Right lobe of liver (tissue), 6 donors: ENCODE results near the gene SLCO4A1. TPM values are rescaled to one million over a fixed set of nuclear protein-coding genes. Genes with fewer than 3 reads are reported as not detected.
A peak's percentile ranks its signal among the peaks of the same experiment; 100 is the strongest.

Experiments used
- ATAC-seq, 4 donors: fragments of 200-7000 bp; cut with Tn5 transposase; one replicate each; pipeline ENCODE4 v1.9.1; 2020; ENCODE audit warnings: mild to moderate bottlenecking in 4 of 4, moderate library complexity in 4 of 4
- DNase-seq, 3 donors: peaks; one replicate each; pipeline ENCODE4 v3.0.0-alpha.2; 2020
- H3K27ac ChIP-seq, 3 donors: fragments of 200-600 bp; one replicate each; pipeline ENCODE4 v1.8.0; 2022
- H3K27me3 ChIP-seq, 2 donors: fragments of 200-600 bp; one replicate each; pipeline ENCODE4 v1.8.0; 2022
- H3K36me3 ChIP-seq, 4 donors: fragments of 200-600 bp; sonication (generic) in 1 of 4; one replicate each; pipeline versions ENCODE4 v1.5.1 to v1.8.0; 2017 to 2022; ENCODE audit warnings: control low read depth in 1 of 4
- H3K4me1 ChIP-seq, 4 donors: fragments of 200-600 bp; sonication (generic) in 1 of 4; one replicate each; pipeline versions ENCODE4 v1.5.1 to v1.8.0; 2017 to 2022; ENCODE audit warnings: control low read depth in 1 of 4
- H3K4me3 ChIP-seq, 3 donors: fragments of 200-600 bp; one replicate each; pipeline ENCODE4 v1.8.0; 2022
- H3K9me3 ChIP-seq, 4 donors: fragments of 200-600 bp; sonication (generic) in 1 of 4; one replicate each; pipeline versions ENCODE4 v1.5.1 to v1.8.0; 2017 to 2022; ENCODE audit warnings: control low read depth in 1 of 4
- POLR2A ChIP-seq: fragments of 450-650 bp; IDR thresholded peaks from one replicate; pipeline ENCODE4 v1.6.1; 2017; ENCODE audit warnings: antibody characterized with exemption, mild to moderate bottlenecking
- WGBS: methylation state at CpG from one replicate; pipeline ENCODE4 v1.1.6; 2018; ENCODE audit warnings: low coverage, low lambda C conversion rate; ENCODE audit not compliant: insufficient coverage; ENCODE audit errors: missing lambda C conversion rate; 5-methylcytosine and 5-hydroxymethylcytosine counted together
- intact Hi-C, 2 donors: fragments of 100-400 bp; cut with DNase I; formaldehyde crosslinking; loops; one replicate each; pipeline versions ENCODE4 v1.11.2 to v1.14.1; 2022
- long read RNA-seq: library from polyadenylated mRNA; unstranded; transcript quantifications from one replicate; pipeline ENCODE4 v2.0.0, GENCODE V29; 2019
- total RNA-seq, 6 experiments: library from RNA; depleted of rRNA in 2 of 6; stranded (reverse); fragments of >200 nt in 2 of 6; fragmentation: NEBNext Ultra II Directional in 3 of 6; extraction: Animal tissue kit (Norgen Biotek cat#: 25700) in 3 of 6; gene quantifications; one replicate each; pipeline versions ENCODE4 v1.1.0 to v1.2.4, GENCODE V29; 2016 to 2023
- TF ChIP-seq, protein P1 (sequence below), 4 donors: fragments of 200-600 bp in 3 of 4; fragments of 450-650 bp in 1 of 4; IDR thresholded peaks; one replicate each; pipeline versions ENCODE4 v1.5.1 to v1.8.0; 2016 to 2022; ENCODE audit warnings: antibody characterized with exemption in 4 of 4, mild to moderate bottlenecking in 2 of 4
- donor health status: DM: no; HTN: yes; CAD: no.
- donor health status: DM: no; HTN: no; CAD: no.
- donor health status: DM: no; HTN: no; CAD: no.
- donor health status: DM: no; HTN: yes; CAD: no.
- donor health status: DM: no; HTN: yes; CAD: no.

The SLCO4A1 gene, protein sequence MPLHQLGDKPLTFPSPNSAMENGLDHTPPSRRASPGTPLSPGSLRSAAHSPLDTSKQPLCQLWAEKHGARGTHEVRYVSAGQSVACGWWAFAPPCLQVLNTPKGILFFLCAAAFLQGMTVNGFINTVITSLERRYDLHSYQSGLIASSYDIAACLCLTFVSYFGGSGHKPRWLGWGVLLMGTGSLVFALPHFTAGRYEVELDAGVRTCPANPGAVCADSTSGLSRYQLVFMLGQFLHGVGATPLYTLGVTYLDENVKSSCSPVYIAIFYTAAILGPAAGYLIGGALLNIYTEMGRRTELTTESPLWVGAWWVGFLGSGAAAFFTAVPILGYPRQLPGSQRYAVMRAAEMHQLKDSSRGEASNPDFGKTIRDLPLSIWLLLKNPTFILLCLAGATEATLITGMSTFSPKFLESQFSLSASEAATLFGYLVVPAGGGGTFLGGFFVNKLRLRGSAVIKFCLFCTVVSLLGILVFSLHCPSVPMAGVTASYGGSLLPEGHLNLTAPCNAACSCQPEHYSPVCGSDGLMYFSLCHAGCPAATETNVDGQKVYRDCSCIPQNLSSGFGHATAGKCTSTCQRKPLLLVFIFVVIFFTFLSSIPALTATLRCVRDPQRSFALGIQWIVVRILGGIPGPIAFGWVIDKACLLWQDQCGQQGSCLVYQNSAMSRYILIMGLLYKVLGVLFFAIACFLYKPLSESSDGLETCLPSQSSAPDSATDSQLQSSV
- total RNA-seq = 1 to 10 TPM in 5 of 6 experiments, under 1 TPM in 1; 0.93 to 8.8 (median 4.3) TPM
- long read RNA-seq = 0 reads

DNA sequence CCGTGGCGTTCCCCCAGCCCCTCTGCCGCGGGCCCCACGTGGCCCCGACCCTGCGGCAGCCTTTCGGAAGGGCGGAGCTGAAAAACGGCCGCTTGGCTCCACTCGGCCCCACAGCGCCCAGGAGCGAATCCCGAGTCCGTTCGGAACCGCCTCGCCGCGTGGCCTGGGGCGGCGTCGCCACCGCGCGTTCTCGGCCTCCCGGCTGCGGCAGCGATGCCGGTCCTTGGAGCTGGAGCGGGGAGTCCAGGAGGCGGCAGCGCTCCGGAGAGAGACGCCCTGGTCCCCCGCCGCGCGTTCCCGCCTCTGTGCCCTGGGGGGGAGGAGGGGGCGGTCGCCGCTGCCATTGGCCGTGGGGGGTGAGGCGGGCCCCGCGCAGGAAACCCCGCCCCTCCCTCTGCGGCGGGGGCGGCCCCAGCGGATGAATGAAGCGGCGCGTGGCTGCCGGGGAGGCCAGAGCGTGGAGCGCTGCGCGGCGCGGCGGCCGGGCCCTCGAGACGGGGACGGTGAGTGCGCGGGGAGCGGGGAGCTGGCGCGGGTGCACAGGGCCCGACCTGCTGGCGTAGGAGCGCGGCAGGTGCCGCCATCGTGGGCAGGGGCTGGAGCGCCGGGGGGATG, at the start of gene SLCO4A1:
SLCO4A1 (plus strand) TSS at position 453 of the 615 bp plus-strand sequence. CDS start 13,952 bp downstream, outside the sequence.
- peak; percentile 83 to 89 (median 87) for ATAC-seq
- no peaks in the 10 kb centered on the region for H3K9me3 ChIP-seq
- peak within 1 kb of the TSS; percentile 32 to 48 (median 45) for H3K4me3 ChIP-seq
- 0% methylated on average over 9 of the region's 82 CpGs for WGBS
- peaks cover 0 to 9% of the 10 kb centered on the region in 2 donors for H3K27me3 ChIP-seq
- TF ChIP-seq POLR2A = peak; percentile 78
- TF ChIP-seq, protein P1, sequence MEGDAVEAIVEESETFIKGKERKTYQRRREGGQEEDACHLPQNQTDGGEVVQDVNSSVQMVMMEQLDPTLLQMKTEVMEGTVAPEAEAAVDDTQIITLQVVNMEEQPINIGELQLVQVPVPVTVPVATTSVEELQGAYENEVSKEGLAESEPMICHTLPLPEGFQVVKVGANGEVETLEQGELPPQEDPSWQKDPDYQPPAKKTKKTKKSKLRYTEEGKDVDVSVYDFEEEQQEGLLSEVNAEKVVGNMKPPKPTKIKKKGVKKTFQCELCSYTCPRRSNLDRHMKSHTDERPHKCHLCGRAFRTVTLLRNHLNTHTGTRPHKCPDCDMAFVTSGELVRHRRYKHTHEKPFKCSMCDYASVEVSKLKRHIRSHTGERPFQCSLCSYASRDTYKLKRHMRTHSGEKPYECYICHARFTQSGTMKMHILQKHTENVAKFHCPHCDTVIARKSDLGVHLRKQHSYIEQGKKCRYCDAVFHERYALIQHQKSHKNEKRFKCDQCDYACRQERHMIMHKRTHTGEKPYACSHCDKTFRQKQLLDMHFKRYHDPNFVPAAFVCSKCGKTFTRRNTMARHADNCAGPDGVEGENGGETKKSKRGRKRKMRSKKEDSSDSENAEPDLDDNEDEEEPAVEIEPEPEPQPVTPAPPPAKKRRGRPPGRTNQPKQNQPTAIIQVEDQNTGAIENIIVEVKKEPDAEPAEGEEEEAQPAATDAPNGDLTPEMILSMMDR (IDR thresholded peaks at IDR 0.05) = no peak
- H3K27ac ChIP-seq = no peak within 1 kb of the TSS
- no peaks in the 10 kb centered on the region for H3K36me3 ChIP-seq
- intact Hi-C loops = no loop called here
- peak; percentile 73 to 85 (median 80) for DNase-seq
- peaks cover 0 to 13% (median 0%) of the 10 kb centered on the region in 4 donors for H3K4me1 ChIP-seq

GRCh38 chr20:62592506-62593177, 49.7 kb upstream of the SLCO4A1 start:
- H3K4me3 ChIP-seq = no peak overlapping the region
- DNase-seq (no peak), ATAC-seq (no peak)
- no peaks in the 10 kb centered on the region for H3K27me3 ChIP-seq
- H3K9me3 ChIP-seq = no peaks in the 10 kb centered on the region
- 48% methylated on average over 6 of the region's 11 CpGs for whole genome bisulfite sequencing
- intact Hi-C loops = no loop called here
- no peak overlapping the region for H3K27ac ChIP-seq
- no peak for TF ChIP-seq POLR2A
- TF ChIP-seq, protein P1 (IDR thresholded peaks at IDR 0.05) = no peak
- no peaks in the 10 kb centered on the region for H3K36me3 ChIP-seq
- no peaks in the 10 kb centered on the region for H3K4me1 ChIP-seq

GRCh38 chr20:62593616-62594015, 48.7 kb upstream of the SLCO4A1 start:
- H3K36me3 ChIP-seq = no peaks in the 10 kb centered on the region
- 62% methylated on average over 2 of the region's 3 CpGs for WGBS
- H3K4me3 ChIP-seq = no peak overlapping the region
- no peak overlapping the region for H3K27ac ChIP-seq
- DNase-seq (no peak), ATAC-seq (no peak)
- no peaks in the 10 kb centered on the region for H3K4me1 ChIP-seq
- H3K9me3 ChIP-seq = no peaks in the 10 kb centered on the region
- no peaks in the 10 kb centered on the region for H3K27me3 ChIP-seq
- intact Hi-C loops = no loop called here
- TF ChIP-seq, protein P1 (IDR thresholded peaks at IDR 0.05) = no peak
- TF ChIP-seq POLR2A = no peak

- Histone ChIP-seq H3K27ac (no peak overlapping the region), H3K27me3 (no peaks in the 10 kb centered on the region), H3K36me3 (no peaks in the 10 kb centered on the region), H3K4me1 (no peaks in the 10 kb centered on the region), H3K9me3 (no peaks in the 10 kb centered on the region), H3K4me3 (no peak overlapping the region)
- DNase-seq (no peak), ATAC-seq (no peak)
- 31% methylated on average over 4 of the region's 4 CpGs for WGBS
- intact Hi-C loops = no loop called here
- TF ChIP-seq, protein P1 (IDR thresholded peaks at IDR 0.05) = no peak
- no peak for TF ChIP-seq POLR2A
Observed at GRCh38 chr20:62595069-62595468, 47.2 kb upstream of the SLCO4A1 start.
